H1 (cell line): ENCODE measurements around the gene LRRC46. TPM values are rescaled to one million over a fixed set of nuclear protein-coding genes. Genes with fewer than 3 reads are reported as not detected.

Experiments
- NRF1 ChIP-seq: IDR thresholded peaks from 2 replicates; pipeline ENCODE4 v1.6.1; 2011; ENCODE audit warnings: mild to moderate bottlenecking, low read depth, low read length, improper control_type of control experiment
- USF2 ChIP-seq: IDR thresholded peaks from 2 replicates; pipeline ENCODE4 v1.6.1; 2011; ENCODE audit warnings: low read length, improper control_type of control experiment
- polyA plus RNA-seq, 7 experiments: library from polyadenylated mRNA; depleted of rRNA in 3 of 7; stranded (reverse) in 5 of 7; unstranded in 2 of 7; fragments of >200 nt in 5 of 7; fragments of 200-250 nt in 2 of 7; gene quantifications; 1 replicate in 5 of 7; 2 replicates in 1 of 7; 4 replicates in 1 of 7; pipeline versions ENCODE4 v1.2.1 to v1.2.3, GENCODE V29; 2011 to 2013; ENCODE audit warnings: missing spikeins in 2 of 7, mixed read lengths in 2 of 7
- total RNA-seq: library from RNA; stranded (reverse); fragmentation: NEBNext Ultra II Directional; extraction: Animal tissue kit (Norgen Biotek cat#: 25700); gene quantifications from 2 replicates; pipeline ENCODE4 v1.2.1, GENCODE V29; 2021

The LRRC46 gene
- total and polyA plus RNA-seq, 2 of the 8 experiments (the other 6 are each of a cell fraction or from before 2014, with no cell fraction given) = 0.18 TPM; not detected in 1

GRCh38 chr17:47873200-47874090 lies 42.0 kb downstream of the LRRC46 start (continued):
- TF ChIP-seq NRF1 (no peak), USF2 (no peak)
